KOPT-K1 (cell line): ENCODE measurements around the gene SCFD2.

Experiments
- H3K27ac ChIP-seq: fragments of 200-600 bp; sonication (generic); 2 replicates; pipeline ENCODE4 v1.5.1; 2016; ENCODE audit warnings: antibody characterized with exemption, mild to moderate bottlenecking, low read depth, low read length; ENCODE audit not compliant: poor library complexity, severe bottlenecking
- H3K36me3 ChIP-seq: fragments of 200-600 bp; sonication (generic); 2 replicates; pipeline ENCODE4 v1.5.1; 2017; ENCODE audit warnings: antibody characterized with exemption, mild to moderate bottlenecking, low read length, moderate library complexity; ENCODE audit not compliant: insufficient read depth
- H3K9me3 ChIP-seq: fragments of 200-600 bp; sonication (generic); 2 replicates; pipeline ENCODE4 v1.5.1; 2017; ENCODE audit warnings: antibody characterized with exemption, low read length, mild to moderate bottlenecking; ENCODE audit not compliant: insufficient read depth, poor library complexity, severe bottlenecking

Gene SCFD2

GRCh38 chr4:52976523-52977230 lies 389.2 kb downstream of the SCFD2 start:
- no peaks in the 10 kb centered on the region for H3K36me3 ChIP-seq
- no peak overlapping the region for H3K27ac ChIP-seq
- no peaks in the 10 kb centered on the region for H3K9me3 ChIP-seq

- H3K9me3 ChIP-seq, result no peaks in the 10 kb centered on the region
- no peak overlapping the region for H3K27ac ChIP-seq
- H3K36me3 ChIP-seq, result no peaks in the 10 kb centered on the region
These were observed 397.2 kb downstream of the SCFD2 start for GRCh38 chr4:52968691-52969090.

- H3K36me3 ChIP-seq, result no peaks in the 10 kb centered on the region
- no peaks in the 10 kb centered on the region for H3K9me3 ChIP-seq
- no peak overlapping the region for H3K27ac ChIP-seq
These were observed 397.6 kb downstream of the SCFD2 start for GRCh38 chr4:52968241-52968640.

GRCh38 chr4:52966781-52967180 lies 399.1 kb downstream of the SCFD2 start:
- no peaks in the 10 kb centered on the region for H3K36me3 ChIP-seq
- no peaks in the 10 kb centered on the region for H3K9me3 ChIP-seq
- H3K27ac ChIP-seq, result no peak overlapping the region

GRCh38 chr4:52966172-52966571 lies 399.7 kb downstream of the SCFD2 start:
- H3K27ac ChIP-seq, result no peak overlapping the region
- H3K9me3 ChIP-seq, result no peaks in the 10 kb centered on the region
- no peaks in the 10 kb centered on the region for H3K36me3 ChIP-seq

GRCh38 chr4:52964561-52965101 lies 401.2 kb downstream of the SCFD2 start:
- H3K9me3 ChIP-seq, result no peaks in the 10 kb centered on the region

GRCh38 chr4:52964011-52964410 lies 401.9 kb downstream of the SCFD2 start:
- H3K27ac ChIP-seq, result no peak overlapping the region
- no peaks in the 10 kb centered on the region for H3K36me3 ChIP-seq

More at GRCh38 chr4:52964561-52965101, 401.2 kb downstream of the SCFD2 start:
- Histone ChIP-seq H3K27ac (no peak overlapping the region), H3K36me3 (no peaks in the 10 kb centered on the region)

GRCh38 chr4:52962721-52963120 lies 403.1 kb downstream of the SCFD2 start:
- no peaks in the 10 kb centered on the region for H3K9me3 ChIP-seq
- no peak overlapping the region for H3K27ac ChIP-seq

More at GRCh38 chr4:52964011-52964410, 401.9 kb downstream of the SCFD2 start:
- no peaks in the 10 kb centered on the region for H3K9me3 ChIP-seq

GRCh38 chr4:52961666-52962412 lies 404.0 kb downstream of the SCFD2 start:
- H3K36me3 ChIP-seq, result no peaks in the 10 kb centered on the region
- no peak overlapping the region for H3K27ac ChIP-seq
- H3K9me3 ChIP-seq, result no peaks in the 10 kb centered on the region

More at GRCh38 chr4:52962721-52963120, 403.1 kb downstream of the SCFD2 start:
- H3K36me3 ChIP-seq, result no peaks in the 10 kb centered on the region

- no peaks in the 10 kb centered on the region for H3K36me3 ChIP-seq
- no peaks in the 10 kb centered on the region for H3K9me3 ChIP-seq
- no peak overlapping the region for H3K27ac ChIP-seq
These were observed 406.3 kb downstream of the SCFD2 start for GRCh38 chr4:52959541-52959940.

- Histone ChIP-seq H3K27ac (no peak overlapping the region), H3K36me3 (no peaks in the 10 kb centered on the region), H3K9me3 (no peaks in the 10 kb centered on the region)
These were observed 407.8 kb downstream of the SCFD2 start for GRCh38 chr4:52957835-52958631.

GRCh38 chr4:52957220-52957686 lies 408.6 kb downstream of the SCFD2 start:
- Histone ChIP-seq H3K27ac (no peak overlapping the region), H3K9me3 (no peaks in the 10 kb centered on the region), H3K36me3 (no peaks in the 10 kb centered on the region)

- Histone ChIP-seq H3K27ac (no peak overlapping the region), H3K9me3 (no peaks in the 10 kb centered on the region)
These were observed 409.2 kb downstream of the SCFD2 start for GRCh38 chr4:52956691-52957090.

GRCh38 chr4:52954560-52955170 lies 411.2 kb downstream of the SCFD2 start:
- Histone ChIP-seq H3K36me3 (no peaks in the 10 kb centered on the region), H3K27ac (no peak overlapping the region), H3K9me3 (no peaks in the 10 kb centered on the region)

More at GRCh38 chr4:52956691-52957090, 409.2 kb downstream of the SCFD2 start:
- H3K36me3 ChIP-seq, result no peaks in the 10 kb centered on the region
